ENCODE results near the gene COX10.
"Not testable (repeated sequence)": the region's sequence is repeated elsewhere in the genome, so short reads cannot be mapped to it uniquely, and the experiment has no call there.

Gene COX10

GRCh38 chr17:14069251-14070021 is at the start of gene COX10:
Gene COX10 (plus strand): TSS chr17:14069504. CDS start chr17:14069606, 102 bp downstream.
- DNase-seq (ENCODE audit: low read depth, low spot score): peak; percentile 93

GRCh38 chr17:14021651-14022294 is 47.5 kb upstream of the COX10 start:
- DNase-seq (ENCODE audit: low read depth, low spot score): not testable (repeated sequence)

- not testable (repeated sequence) for DNase-seq (ENCODE audit: low read depth, low spot score)
Observed at GRCh38 chr17:14029755-14030154, 39.5 kb upstream of the COX10 start.

GRCh38 chr17:14032234-14032633 is 37.1 kb upstream of the COX10 start:
- DNase-seq (ENCODE audit: low read depth, low spot score): no peak

GRCh38 chr17:14033166-14033565 is 36.1 kb upstream of the COX10 start:
- no peak for DNase-seq (ENCODE audit: low read depth, low spot score)

GRCh38 chr17:14037453-14037852 is 31.9 kb upstream of the COX10 start:
- DNase-seq (ENCODE audit: low read depth, low spot score): no peak

DNA sequence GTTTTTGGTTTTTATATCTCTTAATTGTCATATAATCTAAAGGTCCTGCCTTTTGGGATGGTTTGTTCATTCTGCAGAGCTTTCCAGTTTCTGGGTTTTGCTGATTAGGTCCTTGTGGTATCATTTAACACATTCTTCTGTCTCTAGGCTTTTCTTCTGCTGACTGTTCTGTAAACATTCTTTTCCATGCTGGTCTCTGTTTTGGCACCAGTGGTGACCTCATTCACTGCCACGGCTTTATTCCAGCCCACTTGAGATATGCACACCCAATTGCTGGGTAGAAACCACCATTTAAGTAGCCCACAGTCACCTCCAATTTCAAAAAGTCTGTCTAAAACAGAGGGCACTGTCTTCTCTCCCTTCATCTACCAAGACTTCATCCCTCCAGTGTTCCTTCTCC is 31.1 kb upstream of the COX10 start:
- peak; percentile 92 for DNase-seq (ENCODE audit: low read depth, low spot score)

GRCh38 chr17:14042411-14042810 is 26.9 kb upstream of the COX10 start:
- DNase-seq (ENCODE audit: low read depth, low spot score): no peak

GRCh38 chr17:14044702-14045101 is 24.6 kb upstream of the COX10 start:
- no peak for DNase-seq (ENCODE audit: low read depth, low spot score)

- DNase-seq (ENCODE audit: low read depth, low spot score): no peak
Observed at GRCh38 chr17:14046978-14047377, 22.3 kb upstream of the COX10 start.

DNA sequence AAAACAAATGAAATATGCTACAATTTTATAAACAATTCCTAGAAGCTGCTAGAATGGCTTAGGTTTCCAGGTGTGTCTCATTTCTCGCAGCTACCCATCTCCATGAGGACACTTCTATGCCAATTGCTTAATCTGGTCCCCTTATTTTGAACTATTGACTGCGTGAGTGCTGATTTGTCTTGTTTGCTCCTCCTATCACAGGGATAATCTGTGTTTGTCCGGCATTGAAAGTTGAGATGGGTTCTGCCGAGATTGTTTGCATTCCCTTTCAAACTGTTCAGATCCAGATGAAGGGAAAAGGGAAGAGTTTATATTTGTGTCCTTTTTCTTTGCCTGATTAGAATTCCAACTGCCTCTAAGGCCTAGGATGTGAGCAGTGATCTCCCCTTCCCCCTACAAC is 21.7 kb upstream of the COX10 start:
- no peak for DNase-seq (ENCODE audit: low read depth, low spot score)

GRCh38 chr17:14048169-14048568 is 21.1 kb upstream of the COX10 start:
- DNase-seq (ENCODE audit: low read depth, low spot score): no peak

DNA sequence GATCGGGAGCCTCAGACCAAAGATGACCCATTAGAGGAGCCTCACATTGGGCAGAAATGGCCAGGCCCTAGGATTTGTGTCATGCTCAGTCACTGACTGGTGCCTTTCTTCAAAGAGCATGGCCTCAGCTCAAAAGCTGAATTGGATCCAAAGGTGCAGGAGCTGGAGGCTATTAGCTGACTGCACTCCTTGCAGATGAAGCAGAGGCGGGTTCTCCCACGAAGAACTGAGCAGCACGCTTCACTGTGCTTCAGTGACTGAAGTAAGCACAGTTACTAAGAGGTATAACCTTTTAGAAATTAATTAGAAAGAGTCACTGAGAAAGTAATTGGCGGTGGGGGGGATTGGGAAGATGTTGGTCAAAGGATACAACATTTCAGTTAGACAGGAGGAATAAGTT is 18.7 kb upstream of the COX10 start:
- no peak for DNase-seq (ENCODE audit: low read depth, low spot score)

DNA sequence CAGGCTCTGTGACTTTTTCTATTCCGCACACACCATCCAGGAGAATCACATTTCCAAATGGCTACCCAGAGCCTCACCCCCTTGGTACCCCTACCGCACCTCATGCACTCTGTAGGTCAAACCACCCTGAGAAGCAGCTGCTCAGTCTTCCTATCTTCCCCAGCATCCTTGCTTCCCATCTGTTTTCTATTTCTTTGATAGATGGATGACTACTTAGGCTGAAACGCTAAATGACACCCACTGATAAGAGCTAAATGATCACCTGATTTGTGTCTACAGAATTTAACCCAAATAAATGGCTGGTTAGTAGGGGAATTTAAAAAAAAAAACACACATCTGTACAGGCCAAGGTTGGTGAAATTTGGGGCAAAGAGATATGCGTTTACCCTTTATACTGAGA is 17.6 kb upstream of the COX10 start:
- no peak for DNase-seq (ENCODE audit: low read depth, low spot score)

- peak; percentile 82 for DNase-seq (ENCODE audit: low read depth, low spot score)
Observed at GRCh38 chr17:14052886-14053615, 16.3 kb upstream of the COX10 start.

DNA sequence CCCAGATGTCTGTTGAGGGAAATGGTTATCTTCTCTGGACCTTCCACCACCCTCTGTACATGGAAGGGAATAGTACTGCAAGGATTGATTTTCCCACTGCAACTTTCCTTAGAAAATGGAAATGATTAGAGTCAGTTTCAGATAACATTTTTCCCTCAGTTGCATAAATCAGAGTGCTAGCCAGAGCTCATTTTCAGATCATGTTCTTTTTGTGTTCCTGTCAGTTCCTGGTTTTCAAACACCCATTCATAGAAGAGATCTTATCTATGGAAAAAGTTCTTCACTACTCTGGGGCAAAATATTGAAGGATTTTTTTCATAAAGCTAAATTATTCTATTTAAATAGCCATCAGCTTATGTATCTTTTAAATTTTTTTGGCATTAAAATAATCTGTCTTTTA is 11.7 kb upstream of the COX10 start:
- DNase-seq (ENCODE audit: low read depth, low spot score): no peak

- DNase-seq (ENCODE audit: low read depth, low spot score): peak; percentile 53
Observed at GRCh38 chr17:14058051-14058450, 11.3 kb upstream of the COX10 start.

GRCh38 chr17:14060706-14061105 is 8.6 kb upstream of the COX10 start:
- DNase-seq (ENCODE audit: low read depth, low spot score): no peak

DNA sequence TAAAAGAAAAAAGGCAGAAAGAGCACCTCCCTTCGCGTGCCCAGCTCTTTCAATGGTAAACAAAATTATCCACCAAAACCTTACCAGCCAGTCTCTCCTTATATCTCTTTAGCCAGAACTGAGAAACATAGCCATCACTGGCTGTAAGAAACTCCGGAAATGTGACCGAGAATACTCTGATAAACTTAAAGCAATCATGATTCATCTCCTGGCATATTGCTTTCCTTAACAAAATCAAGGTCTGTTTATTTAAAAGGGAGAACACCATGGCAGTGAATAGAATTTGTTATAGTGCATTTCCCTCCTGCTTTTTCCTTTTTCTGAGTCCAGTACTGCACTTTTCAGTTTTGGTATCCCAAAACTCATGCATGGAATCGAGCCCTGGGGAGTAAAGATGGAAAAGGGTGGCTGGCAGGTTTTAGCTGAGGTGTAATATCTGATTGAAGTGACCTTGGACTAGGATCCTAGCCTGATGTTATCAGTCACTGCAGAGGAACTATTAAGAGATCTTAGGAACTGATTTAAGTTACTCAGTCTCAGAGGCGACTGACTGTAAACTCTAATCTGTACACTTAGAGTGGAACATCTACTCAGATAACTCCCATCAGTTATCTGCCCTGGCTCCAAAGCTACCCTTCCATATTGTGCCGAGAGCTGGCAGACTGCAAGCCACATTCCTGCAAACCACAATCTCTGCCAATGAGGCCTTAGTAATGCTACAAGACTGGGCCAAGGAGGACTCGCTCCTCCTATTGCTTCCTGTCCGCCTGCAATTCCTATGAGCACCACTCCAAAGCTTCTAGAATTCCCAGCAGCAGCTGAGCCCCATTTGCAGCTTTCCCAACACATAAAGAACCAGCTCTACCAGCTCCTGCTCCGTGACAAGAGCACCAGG is 7.4 kb upstream of the COX10 start:
- DNase-seq (ENCODE audit: low read depth, low spot score): peak; percentile 85

GRCh38 chr17:14067347-14067746 is 2.0 kb upstream of the COX10 start:
- DNase-seq (ENCODE audit: low read depth, low spot score): no peak

GRCh38 chr17:14068542-14069250 is 608 bp upstream of the COX10 start:
- DNase-seq (ENCODE audit: low read depth, low spot score): no peak
